ENCODE results near the gene ZNF469.

The ZNF469 gene

DNA sequence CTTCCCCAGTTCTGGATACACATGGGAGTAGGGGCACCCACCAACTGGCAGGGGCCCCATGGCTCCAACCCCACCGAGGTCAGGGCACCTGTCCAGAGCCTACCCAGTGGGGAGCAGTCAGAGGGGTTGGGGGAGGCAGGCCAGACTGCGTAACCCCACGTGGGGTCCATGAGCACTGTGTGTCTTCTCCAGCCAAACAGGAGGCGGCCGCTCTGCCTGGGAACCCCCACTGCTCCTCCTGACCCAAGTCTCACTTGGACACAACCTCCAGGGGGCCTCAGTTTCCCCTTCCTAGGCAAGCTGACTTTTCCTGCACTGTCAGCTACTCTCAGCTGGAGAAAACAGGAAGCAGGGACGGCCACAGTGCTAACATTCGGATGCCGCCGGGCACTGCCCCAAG is 7.5 kb downstream of the ZNF469 start:
- Histone ChIP-seq H3K27ac (ENCODE audit: low read length) (no peak overlapping the region), H3K4me3 (ENCODE audit: low read depth in 1 of 2, low read length in 2 of 2) (no peak overlapping the region), H4K20me1 (ENCODE audit: insufficient read depth, low read length) (no peaks in the 10 kb centered on the region), H3K4me2 (ENCODE audit: insufficient read depth, low read length) (no peak overlapping the region), H2AFZ (ENCODE audit: low read depth, low read length) (no peak overlapping the region), H3K79me2 (ENCODE audit: insufficient read depth, low read length) (no peaks in the 10 kb centered on the region), H3K36me3 (ENCODE audit: insufficient read depth, low read length) (no peaks in the 10 kb centered on the region), H3K9me3 (ENCODE audit: insufficient read depth, low read length, severe bottlenecking) (no peaks in the 10 kb centered on the region), H3K4me1 (ENCODE audit: insufficient read depth, low read length) (no peaks in the 10 kb centered on the region), H3K27me3 (ENCODE audit: insufficient read depth, low read length, poor library complexity) (peaks cover 12% of the 10 kb centered on the region), H3K9ac (ENCODE audit: low read depth, low read length) (no peak overlapping the region)
- no peak for TF ChIP-seq EZH2 (IDR thresholded peaks at IDR 0.05; ENCODE audit: borderline replicate concordance, low read depth, low read length, severe bottlenecking)
- TF ChIP-seq, protein P1, sequence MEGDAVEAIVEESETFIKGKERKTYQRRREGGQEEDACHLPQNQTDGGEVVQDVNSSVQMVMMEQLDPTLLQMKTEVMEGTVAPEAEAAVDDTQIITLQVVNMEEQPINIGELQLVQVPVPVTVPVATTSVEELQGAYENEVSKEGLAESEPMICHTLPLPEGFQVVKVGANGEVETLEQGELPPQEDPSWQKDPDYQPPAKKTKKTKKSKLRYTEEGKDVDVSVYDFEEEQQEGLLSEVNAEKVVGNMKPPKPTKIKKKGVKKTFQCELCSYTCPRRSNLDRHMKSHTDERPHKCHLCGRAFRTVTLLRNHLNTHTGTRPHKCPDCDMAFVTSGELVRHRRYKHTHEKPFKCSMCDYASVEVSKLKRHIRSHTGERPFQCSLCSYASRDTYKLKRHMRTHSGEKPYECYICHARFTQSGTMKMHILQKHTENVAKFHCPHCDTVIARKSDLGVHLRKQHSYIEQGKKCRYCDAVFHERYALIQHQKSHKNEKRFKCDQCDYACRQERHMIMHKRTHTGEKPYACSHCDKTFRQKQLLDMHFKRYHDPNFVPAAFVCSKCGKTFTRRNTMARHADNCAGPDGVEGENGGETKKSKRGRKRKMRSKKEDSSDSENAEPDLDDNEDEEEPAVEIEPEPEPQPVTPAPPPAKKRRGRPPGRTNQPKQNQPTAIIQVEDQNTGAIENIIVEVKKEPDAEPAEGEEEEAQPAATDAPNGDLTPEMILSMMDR (IDR thresholded peaks at IDR 0.05; ENCODE audit: borderline replicate concordance, extremely low read depth, low read length, poor library complexity, severe bottlenecking), result no peak
- DNase-seq (no peak), ATAC-seq (ENCODE audit: insufficient read depth, low read depth) (no peak)

DNA sequence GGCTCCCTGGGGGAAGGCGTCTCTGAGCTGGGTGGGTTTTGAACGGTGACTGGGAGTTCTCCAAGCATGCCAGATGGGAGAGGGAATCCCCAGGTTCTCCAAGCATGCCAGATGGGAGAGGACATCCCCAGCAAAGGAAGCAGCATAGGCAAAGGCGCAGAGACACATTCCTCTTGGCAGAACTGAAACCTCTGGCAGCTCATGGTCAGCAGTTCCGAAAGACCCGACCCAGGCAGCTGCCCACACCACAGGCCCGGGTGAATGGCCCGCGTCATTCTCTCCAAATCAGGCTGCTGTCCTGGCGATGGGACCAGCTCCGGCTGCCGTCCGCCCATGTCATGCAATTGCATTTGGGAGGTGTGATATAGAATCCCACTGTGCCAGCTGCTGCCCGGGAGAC is 8.0 kb downstream of the ZNF469 start:
- H3K4me2 ChIP-seq (ENCODE audit: insufficient read depth, low read length), result no peak overlapping the region
- TF ChIP-seq, protein P1 (IDR thresholded peaks at IDR 0.05; ENCODE audit: borderline replicate concordance, extremely low read depth, low read length, poor library complexity, severe bottlenecking), result no peak
- no peak for TF ChIP-seq EZH2 (IDR thresholded peaks at IDR 0.05; ENCODE audit: borderline replicate concordance, low read depth, low read length, severe bottlenecking)
- H3K9ac ChIP-seq (ENCODE audit: low read depth, low read length), result no peak overlapping the region
- peaks cover 16% of the 10 kb centered on the region for H3K27me3 ChIP-seq (ENCODE audit: insufficient read depth, low read length, poor library complexity)
- H3K4me1 ChIP-seq (ENCODE audit: insufficient read depth, low read length), result no peaks in the 10 kb centered on the region
- DNase-seq (no peak), ATAC-seq (ENCODE audit: insufficient read depth, low read depth) (no peak)
- no peaks in the 10 kb centered on the region for H3K79me2 ChIP-seq (ENCODE audit: insufficient read depth, low read length)
- no peak overlapping the region for H2AFZ ChIP-seq (ENCODE audit: low read depth, low read length)
- no peak overlapping the region for H3K4me3 ChIP-seq (ENCODE audit: low read depth in 1 of 2, low read length in 2 of 2)
- no peaks in the 10 kb centered on the region for H3K36me3 ChIP-seq (ENCODE audit: insufficient read depth, low read length)
- H3K9me3 ChIP-seq (ENCODE audit: insufficient read depth, low read length, severe bottlenecking), result no peaks in the 10 kb centered on the region
- H4K20me1 ChIP-seq (ENCODE audit: insufficient read depth, low read length), result no peaks in the 10 kb centered on the region
- H3K27ac ChIP-seq (ENCODE audit: low read length), result no peak overlapping the region

DNA sequence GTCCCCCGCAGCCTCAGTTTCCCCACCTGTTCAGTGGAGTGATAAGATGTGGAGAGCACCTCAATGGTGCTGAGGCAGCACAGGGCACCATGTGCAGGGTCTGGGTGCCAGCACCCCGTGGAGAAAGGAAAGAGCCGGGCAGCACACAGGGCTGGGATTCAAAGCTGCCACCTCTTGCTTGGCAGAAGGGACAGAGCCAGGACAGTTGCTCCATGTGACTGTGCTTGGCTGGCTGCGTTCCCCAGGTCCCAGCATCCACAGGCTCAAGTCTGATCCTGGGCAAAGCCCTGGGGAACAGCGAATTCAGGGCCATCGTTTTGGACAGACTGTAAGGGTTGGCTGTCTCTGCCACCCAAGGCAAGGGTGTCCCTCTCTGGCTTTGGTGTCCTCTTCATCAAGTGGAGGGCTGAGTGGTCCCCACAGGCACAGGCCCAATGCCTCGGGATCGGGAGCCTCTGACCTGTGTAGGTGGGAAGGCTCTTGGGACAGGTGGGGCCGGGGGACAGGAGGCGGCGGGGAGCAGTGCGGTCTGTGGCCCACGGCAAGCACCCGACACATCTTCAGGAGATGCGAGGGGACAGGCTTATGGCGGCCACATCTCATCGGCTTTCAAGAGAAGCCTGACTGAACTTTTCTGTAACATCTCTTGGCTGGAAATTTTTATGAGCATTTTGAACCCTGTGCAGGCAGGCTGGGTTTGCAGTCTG is 8.5 kb downstream of the ZNF469 start:
- Histone ChIP-seq H3K27me3 (ENCODE audit: insufficient read depth, low read length, poor library complexity) (peaks cover 21% of the 10 kb centered on the region), H3K9ac (ENCODE audit: low read depth, low read length) (no peak overlapping the region), H3K9me3 (ENCODE audit: insufficient read depth, low read length, severe bottlenecking) (no peaks in the 10 kb centered on the region), H3K4me1 (ENCODE audit: insufficient read depth, low read length) (no peaks in the 10 kb centered on the region), H3K27ac (ENCODE audit: low read length) (no peak overlapping the region), H3K4me3 (ENCODE audit: low read depth in 1 of 2, low read length in 2 of 2) (no peak overlapping the region), H3K79me2 (ENCODE audit: insufficient read depth, low read length) (no peaks in the 10 kb centered on the region), H3K36me3 (ENCODE audit: insufficient read depth, low read length) (no peaks in the 10 kb centered on the region), H2AFZ (ENCODE audit: low read depth, low read length) (no peak overlapping the region), H4K20me1 (ENCODE audit: insufficient read depth, low read length) (no peaks in the 10 kb centered on the region), H3K4me2 (ENCODE audit: insufficient read depth, low read length) (no peak overlapping the region)
- no peak for DNase-seq
- ATAC-seq (ENCODE audit: insufficient read depth, low read depth), result no peak
- TF ChIP-seq, protein P1 (IDR thresholded peaks at IDR 0.05; ENCODE audit: borderline replicate concordance, extremely low read depth, low read length, poor library complexity, severe bottlenecking), result no peak
- TF ChIP-seq EZH2 (IDR thresholded peaks at IDR 0.05; ENCODE audit: borderline replicate concordance, low read depth, low read length, severe bottlenecking), result no peak
